Natural killer cell (primary cell): ENCODE measurements around the gene EIF4H. TPM values are rescaled to one million over a fixed set of nuclear protein-coding genes. Genes with fewer than 3 reads are reported as not detected.
A peak's percentile ranks its signal among the peaks of the same experiment; 100 is the strongest.

ENCODE experiments used
- ATAC-seq, 3 donors: fragments of 150-1000 bp in 2 of 3; fragments of 200-7000 bp in 1 of 3; cut with Tn5 transposase; 1 replicate in 1 of 3; 2 replicates in 2 of 3; pipeline ENCODE4 v1.10.0; 2021; ENCODE audit warnings: mild to moderate bottlenecking in 2 of 3, moderate library complexity in 2 of 3
- DNase-seq, 2 donors: peaks; one replicate each; pipeline versions ENCODE4 v3.0.0 to v3.0.0-alpha.2; 2013 to 2021; ENCODE audit warnings: mixed read lengths in 1 of 2
- H3K27ac ChIP-seq: one replicate; pipeline ENCODE4 v1.5.1; 2013; ENCODE audit warnings: mild to moderate bottlenecking, low read length
- H3K27me3 ChIP-seq: one replicate; pipeline ENCODE4 v1.6.1; 2013; ENCODE audit warnings: low read length; ENCODE audit not compliant: control insufficient read depth, insufficient read depth
- H3K36me3 ChIP-seq: one replicate; pipeline ENCODE4 v1.6.1; 2013; ENCODE audit warnings: low read length; ENCODE audit not compliant: control insufficient read depth, insufficient read depth
- H3K4me1 ChIP-seq: one replicate; pipeline ENCODE4 v1.6.1; 2013; ENCODE audit warnings: low read length; ENCODE audit not compliant: control insufficient read depth, insufficient read depth
- H3K4me3 ChIP-seq: one replicate; pipeline ENCODE4 v1.5.1; 2013; ENCODE audit warnings: low read length
- H3K9me3 ChIP-seq: one replicate; pipeline ENCODE4 v1.6.1; 2013; ENCODE audit warnings: low read length; ENCODE audit not compliant: control insufficient read depth, insufficient read depth
- H3K27ac Mint-ChIP-seq, 2 donors: one replicate each; pipeline ENCODE4 v1.8.0; 2022; ENCODE audit warnings: mild to moderate bottlenecking in 2 of 2, mixed read lengths in 2 of 2, moderate library complexity in 1 of 2
- H3K27me3 Mint-ChIP-seq, 2 donors: one replicate each; pipeline ENCODE4 v1.8.0; 2022; ENCODE audit warnings: low read depth in 2 of 2, mixed read lengths in 2 of 2
- H3K36me3 Mint-ChIP-seq: one replicate; pipeline ENCODE4 v1.8.0; 2022; ENCODE audit warnings: mixed read lengths
- H3K4me1 Mint-ChIP-seq, 2 donors: one replicate each; pipeline ENCODE4 v1.8.0; 2022; ENCODE audit warnings: mixed read lengths in 2 of 2
- H3K4me3 Mint-ChIP-seq: one replicate; pipeline ENCODE4 v1.8.0; 2022; ENCODE audit warnings: mild to moderate bottlenecking, moderate library complexity, mixed read lengths
- H3K9me3 Mint-ChIP-seq, 2 donors: one replicate each; pipeline ENCODE4 v1.8.0; 2022; ENCODE audit warnings: mixed read lengths in 2 of 2
- WGBS: methylation state at CpG from one replicate; pipeline ENCODE4 v1.1.7; 2013; ENCODE audit warnings: missing lambda C conversion rate; ENCODE audit not compliant: insufficient coverage; 5-methylcytosine and 5-hydroxymethylcytosine counted together
- intact Hi-C: fragments of 100-400 bp; cut with micrococcal nuclease; formaldehyde crosslinking; loops from one replicate; pipeline ENCODE4 v1.14.2; 2022
- total RNA-seq, 4 donors: library from RNA; stranded (reverse); fragments of 120-200 nt in 1 of 4; gene quantifications; one replicate each; pipeline versions ENCODE4 v1.2.3 to v1.2.4, GENCODE V29; 2013 to 2022
- TF ChIP-seq, protein P1 (sequence below): fragments of 200-600 bp; IDR thresholded peaks from one replicate; pipeline ENCODE4 v1.8.0; 2022; ENCODE audit warnings: antibody characterized with exemption

Gene EIF4H
- total RNA-seq, 3 donors from 2014 or later (not counting 1 experiment from before 2014, with no cell fraction given) = 286 to 294 (median 294) TPM

DNA sequence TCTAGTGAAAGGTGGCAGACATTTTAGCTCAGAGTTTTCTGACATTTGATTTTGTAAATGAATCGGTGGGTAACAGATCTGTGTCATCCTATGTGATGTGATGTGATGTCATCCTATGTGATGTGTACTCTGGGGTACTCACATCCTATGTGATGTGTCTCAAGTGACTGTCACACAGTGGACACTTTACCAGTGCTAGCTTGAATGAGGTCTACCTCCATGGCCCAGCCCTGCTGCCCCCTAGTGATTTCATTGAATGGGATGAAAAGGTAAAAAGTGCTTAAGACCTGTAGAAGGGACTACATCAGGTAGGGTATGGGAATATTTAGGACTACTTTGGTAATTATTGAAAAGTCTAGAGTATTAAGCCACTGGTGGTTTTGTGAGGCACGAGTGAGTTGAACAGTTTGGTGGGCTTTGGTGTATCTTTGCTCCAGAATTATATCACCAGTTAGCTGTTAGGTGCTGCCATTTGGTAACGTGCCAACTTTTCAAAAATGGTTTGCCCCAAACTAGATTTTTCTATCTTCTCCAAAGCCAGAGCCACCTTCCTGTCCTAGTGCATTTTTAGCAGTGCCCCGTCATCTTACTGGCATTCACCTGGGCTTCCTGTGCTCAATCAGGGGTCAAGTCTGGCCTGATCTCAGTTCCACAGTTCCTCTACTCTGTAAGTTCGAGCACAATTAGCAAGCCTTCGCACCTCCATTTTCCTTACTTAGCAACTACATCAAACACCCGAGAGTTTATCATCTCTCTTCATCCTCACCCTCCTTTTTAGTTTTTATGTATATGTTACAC, 9.7 kb downstream of the EIF4H start:
- peaks cover 47% of the 10 kb centered on the region for H3K4me1 ChIP-seq
- H3K4me3 ChIP-seq = no peak overlapping the region
- ATAC-seq (peak; percentile 67 to 89 (median 72)), DNase-seq (peak in 1 of 2 donors; percentile 48)
- WGBS = 49% methylated on average over 7 of the region's 7 CpGs
- no peaks in the 10 kb centered on the region for H3K27me3 ChIP-seq
- H3K27ac Mint-ChIP-seq = peak overlapping the region; percentile 69 to 85
- H3K4me3 Mint-ChIP-seq = peak overlapping the region; percentile 49
- no peaks in the 10 kb centered on the region for H3K27me3 Mint-ChIP-seq
- peak overlapping the region; percentile 14 for H3K27ac ChIP-seq
- peaks cover 16% of the 10 kb centered on the region for H3K36me3 ChIP-seq
- H3K9me3 Mint-ChIP-seq = no peaks in the 10 kb centered on the region
- intact Hi-C loops = no loop called here
- no peaks in the 10 kb centered on the region for H3K9me3 ChIP-seq
- TF ChIP-seq, protein P1, sequence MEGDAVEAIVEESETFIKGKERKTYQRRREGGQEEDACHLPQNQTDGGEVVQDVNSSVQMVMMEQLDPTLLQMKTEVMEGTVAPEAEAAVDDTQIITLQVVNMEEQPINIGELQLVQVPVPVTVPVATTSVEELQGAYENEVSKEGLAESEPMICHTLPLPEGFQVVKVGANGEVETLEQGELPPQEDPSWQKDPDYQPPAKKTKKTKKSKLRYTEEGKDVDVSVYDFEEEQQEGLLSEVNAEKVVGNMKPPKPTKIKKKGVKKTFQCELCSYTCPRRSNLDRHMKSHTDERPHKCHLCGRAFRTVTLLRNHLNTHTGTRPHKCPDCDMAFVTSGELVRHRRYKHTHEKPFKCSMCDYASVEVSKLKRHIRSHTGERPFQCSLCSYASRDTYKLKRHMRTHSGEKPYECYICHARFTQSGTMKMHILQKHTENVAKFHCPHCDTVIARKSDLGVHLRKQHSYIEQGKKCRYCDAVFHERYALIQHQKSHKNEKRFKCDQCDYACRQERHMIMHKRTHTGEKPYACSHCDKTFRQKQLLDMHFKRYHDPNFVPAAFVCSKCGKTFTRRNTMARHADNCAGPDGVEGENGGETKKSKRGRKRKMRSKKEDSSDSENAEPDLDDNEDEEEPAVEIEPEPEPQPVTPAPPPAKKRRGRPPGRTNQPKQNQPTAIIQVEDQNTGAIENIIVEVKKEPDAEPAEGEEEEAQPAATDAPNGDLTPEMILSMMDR = no peak
- H3K4me1 Mint-ChIP-seq = peaks cover 83 to 93% of the 10 kb centered on the region in 2 donors
- H3K36me3 Mint-ChIP-seq = peaks cover 4% of the 10 kb centered on the region

DNA sequence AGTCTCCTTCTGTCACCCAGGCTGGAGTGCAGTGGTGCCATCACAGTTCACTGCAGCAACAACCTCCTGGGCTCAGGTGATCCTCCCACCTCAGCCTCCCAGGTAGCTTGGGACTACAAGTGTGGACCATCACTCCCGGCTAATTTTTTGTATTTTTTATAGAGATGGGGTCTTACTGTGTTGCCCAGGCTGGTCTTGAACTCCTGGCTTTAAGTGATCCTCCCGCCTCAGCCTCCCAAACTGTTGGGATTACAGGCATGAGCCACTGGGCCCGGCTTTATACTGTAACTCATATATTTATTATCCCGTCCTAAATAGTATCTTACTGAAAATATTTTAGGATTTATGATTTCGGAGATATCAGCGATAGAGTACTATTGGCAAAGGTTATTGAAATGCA, 10.9 kb downstream of the EIF4H start:
- Histone ChIP-seq H3K27me3 (no peaks in the 10 kb centered on the region), H3K4me1 (peaks cover 44% of the 10 kb centered on the region), H3K4me3 (no peak overlapping the region), H3K9me3 (no peaks in the 10 kb centered on the region), H3K27ac (no peak overlapping the region), H3K36me3 (peaks cover 27% of the 10 kb centered on the region)
- Mint-ChIP-seq H3K27me3 (no peaks in the 10 kb centered on the region), H3K4me1 (peaks cover 86 to 93% of the 10 kb centered on the region in 2 donors), H3K27ac (peak overlapping the region; percentile 69 to 85), H3K4me3 (peak overlapping the region; percentile 21), H3K9me3 (no peaks in the 10 kb centered on the region), H3K36me3 (peaks cover 16% of the 10 kb centered on the region)
- DNase-seq (no peak), ATAC-seq (no peak)
- TF ChIP-seq, protein P1 = no peak
- WGBS = 98% methylated on average over 3 of the region's 6 CpGs
- intact Hi-C loops = no loop called here

DNA sequence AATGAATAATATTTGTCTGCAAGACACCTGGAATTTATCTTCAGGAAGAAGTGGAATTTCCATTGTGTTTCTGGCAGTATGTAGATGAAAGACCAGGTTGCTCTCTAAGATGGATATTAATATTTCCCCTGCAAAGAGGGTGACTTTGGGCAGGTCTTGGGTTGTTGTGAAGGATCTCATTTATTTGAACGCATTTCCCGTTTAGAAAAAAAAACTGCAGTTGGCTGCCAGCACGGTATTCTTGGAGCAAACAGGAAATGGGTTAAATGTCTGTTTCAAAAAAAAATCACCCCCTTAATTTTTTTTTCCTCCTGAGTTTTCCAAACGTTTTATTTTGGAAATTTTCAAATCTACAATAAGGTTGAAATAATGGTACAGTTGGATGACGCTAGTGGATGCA, 11.5 kb downstream of the EIF4H start:
- ATAC-seq (no peak), DNase-seq (no peak)
- Histone ChIP-seq H3K27me3 (no peaks in the 10 kb centered on the region), H3K9me3 (no peaks in the 10 kb centered on the region), H3K4me1 (peaks cover 44% of the 10 kb centered on the region), H3K36me3 (peaks cover 33% of the 10 kb centered on the region), H3K27ac (no peak overlapping the region), H3K4me3 (no peak overlapping the region)
- H3K27ac Mint-ChIP-seq = peak overlapping the region; percentile 69 to 85
- TF ChIP-seq, protein P1 = no peak
- intact Hi-C loops = no loop called here
- WGBS = 21% methylated on average over 3 of the region's 5 CpGs
- no peaks in the 10 kb centered on the region for H3K27me3 Mint-ChIP-seq
- H3K4me3 Mint-ChIP-seq = peak overlapping the region; percentile 40
- peaks cover 20% of the 10 kb centered on the region for H3K36me3 Mint-ChIP-seq
- no peaks in the 10 kb centered on the region for H3K9me3 Mint-ChIP-seq
- H3K4me1 Mint-ChIP-seq = peaks cover 85 to 87% of the 10 kb centered on the region in 2 donors
